HCT116 (cell line): ENCODE results near the gene HIPK3.

Experiments used
- CTCF ChIP-seq, 3 experiments: fragments of 200-600 bp in 1 of 3; sonication (generic) in 1 of 3; IDR thresholded peaks in 2 of 3; conservative IDR thresholded peaks in 1 of 3; 2 replicates each; pipeline ENCODE4 v1.5.1; 2012 to 2017; ENCODE audit warnings: low read depth in 2 of 3, low read length in 2 of 3, antibody characterized with exemption in 1 of 3, borderline replicate concordance in 1 of 3, control low read depth in 1 of 3, mild to moderate bottlenecking in 1 of 3, mixed read lengths in 1 of 3, mixed run types in 1 of 3, moderate library complexity in 1 of 3; ENCODE audit not compliant: insufficient read depth in 1 of 3
- EZH2 ChIP-seq: fragments of 200-600 bp; sonication (generic); IDR thresholded peaks from 2 replicates; pipeline ENCODE4 v1.6.1; 2017; ENCODE audit warnings: antibody characterized with exemption, mixed run types
- FOSL1 ChIP-seq: IDR thresholded peaks from 2 replicates; pipeline ENCODE4 v1.6.1; 2012; ENCODE audit warnings: low read depth
- POLR2A ChIP-seq: IDR thresholded peaks from 2 replicates; pipeline ENCODE4 v1.7.0; 2011; ENCODE audit warnings: borderline replicate concordance; ENCODE audit not compliant: insufficient read depth, insufficient read length; ENCODE audit errors: extremely low read depth
- POLR2AphosphoS5 ChIP-seq: IDR thresholded peaks from 2 replicates; pipeline ENCODE4 v1.6.1; 2011; ENCODE audit warnings: mild to moderate bottlenecking, low read depth, low read length, moderate library complexity
- SIN3A ChIP-seq: IDR thresholded peaks from 2 replicates; pipeline ENCODE4 v1.6.1; 2012; ENCODE audit warnings: low read depth
- SP1 ChIP-seq: IDR thresholded peaks from 2 replicates; pipeline ENCODE4 v1.6.1; 2012; ENCODE audit warnings: low read depth
- YY1 ChIP-seq: IDR thresholded peaks from 2 replicates; pipeline ENCODE4 v1.6.1; 2011; ENCODE audit warnings: low read length, low read depth, moderate library complexity, mild to moderate bottlenecking; ENCODE audit not compliant: insufficient replicate concordance; ENCODE audit errors: extremely low read depth

GRCh38 chr11:33334627-33335026 is 77.4 kb downstream of the HIPK3 start:
- no peak for TF ChIP-seq POLR2AphosphoS5
- TF ChIP-seq SP1 = no peak
- no peak for TF ChIP-seq YY1
- TF ChIP-seq POLR2A = no peak
- no peak for TF ChIP-seq FOSL1
- no peak for TF ChIP-seq EZH2
- TF ChIP-seq SIN3A = no peak
- TF ChIP-seq CTCF (IDR thresholded peaks at IDR 0.05 in 2 of 3, conservative IDR thresholded peaks at IDR 0.05 in 1 of 3; ENCODE audit: borderline replicate concordance in 1 of 3, insufficient read depth in 1 of 3, low read depth in 2 of 3, low read length in 2 of 3) = no peak
